Immature natural killer cell (primary cell): Measurements from ENCODE around the gene PDCD2L. TPM values are rescaled to one million over a fixed set of nuclear protein-coding genes. Genes with fewer than 3 reads are reported as not detected.
"Not testable (repeated sequence)": the region's sequence is repeated elsewhere in the genome, so short reads cannot be mapped to it uniquely, and the experiment has no call there.

ENCODE experiments used
- DNase-seq, 3 donors: peaks; one replicate each; pipeline ENCODE4 v3.0.0; 2022; ENCODE audit warnings: mixed read lengths in 1 of 3
- H3K27ac Mint-ChIP-seq, 6 donors: one replicate each; pipeline ENCODE4 v1.8.0; 2020; ENCODE audit warnings: mixed read lengths in 6 of 6, mild to moderate bottlenecking in 5 of 6, inconsistent platforms in 4 of 6, moderate library complexity in 3 of 6
- H3K27me3 Mint-ChIP-seq, 3 donors: one replicate each; pipeline ENCODE4 v1.8.0; 2020 to 2021; ENCODE audit warnings: low read depth in 3 of 3, mild to moderate bottlenecking in 3 of 3, mixed read lengths in 3 of 3, moderate library complexity in 3 of 3, inconsistent platforms in 1 of 3
- H3K36me3 Mint-ChIP-seq, 3 donors: one replicate each; pipeline ENCODE4 v1.8.0; 2020; ENCODE audit warnings: mixed read lengths in 3 of 3, inconsistent platforms in 2 of 3, mild to moderate bottlenecking in 2 of 3
- H3K4me1 Mint-ChIP-seq, 2 donors: one replicate each; pipeline ENCODE4 v1.8.0; 2020; ENCODE audit warnings: inconsistent platforms in 2 of 2, mild to moderate bottlenecking in 2 of 2, mixed read lengths in 2 of 2, moderate library complexity in 1 of 2
- H3K4me3 Mint-ChIP-seq, 5 donors: one replicate each; pipeline ENCODE4 v1.8.0; 2020; ENCODE audit warnings: mild to moderate bottlenecking in 5 of 5, mixed read lengths in 5 of 5, inconsistent platforms in 3 of 5, moderate library complexity in 3 of 5
- H3K9me3 Mint-ChIP-seq, 6 donors: one replicate each; pipeline ENCODE4 v1.8.0; 2020; ENCODE audit warnings: mild to moderate bottlenecking in 6 of 6, mixed read lengths in 6 of 6, inconsistent platforms in 4 of 6, moderate library complexity in 3 of 6
- polyA plus RNA-seq, 3 donors: library from polyadenylated mRNA; unstranded; fragments of 300-500 nt; fragmentation: Illumina TruSeq; gene quantifications; one replicate each; pipeline ENCODE4 v1.2.3, GENCODE V29; 2021

The PDCD2L gene
- polyA plus RNA-seq, 3 donors from 2014 or later, result 6.5 to 14.3 (median 11.4) TPM

GRCh38 chr19:34452723-34453122 is 48.5 kb downstream of the PDCD2L start:
- Mint-ChIP-seq H3K36me3 (peaks cover 24 to 46% (median 29%) of the 10 kb centered on the region in 3 donors), H3K27me3 (peaks cover 0 to 2% (median 0%) of the 10 kb centered on the region in 3 donors), H3K9me3 (no peaks in the 10 kb centered on the region), H3K4me1 (peaks cover 2 to 3% of the 10 kb centered on the region in 2 donors), H3K4me3 (no peak overlapping the region), H3K27ac (peak overlapping the region in 3 of 6 donors; percentile 11 to 51 (median 46))
- no peak for DNase-seq

DNA sequence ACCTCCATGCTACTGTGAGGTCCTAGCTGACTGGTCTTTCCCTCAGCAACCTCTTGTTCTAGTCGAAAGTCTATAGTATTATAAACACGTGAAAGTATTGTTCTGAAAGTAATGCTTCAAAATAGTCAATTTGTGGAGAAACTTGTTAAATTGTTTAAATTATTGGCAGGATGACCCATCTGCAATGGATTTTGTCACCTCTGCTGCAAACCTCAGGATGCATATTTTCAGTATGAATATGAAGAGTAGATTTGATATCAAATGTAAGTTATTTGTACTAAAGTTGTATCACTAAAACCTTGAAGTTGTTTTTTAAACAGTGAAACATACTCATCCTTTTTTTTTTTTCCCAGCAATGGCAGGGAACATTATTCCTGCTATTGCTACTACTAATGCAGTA is 49.9 kb downstream of the PDCD2L start:
- Mint-ChIP-seq H3K9me3 (no peaks in the 10 kb centered on the region), H3K4me3 (no peak overlapping the region), H3K4me1 (peaks cover 2 to 6% of the 10 kb centered on the region in 2 donors), H3K27me3 (peaks cover 0 to 2% (median 0%) of the 10 kb centered on the region in 3 donors), H3K36me3 (peaks cover 29 to 48% (median 30%) of the 10 kb centered on the region in 3 donors), H3K27ac (no peak overlapping the region)
- no peak for DNase-seq

- DNase-seq, result no peak
- Mint-ChIP-seq H3K4me1 (peaks cover 2 to 6% of the 10 kb centered on the region in 2 donors), H3K9me3 (no peaks in the 10 kb centered on the region), H3K4me3 (no peak overlapping the region), H3K36me3 (peaks cover 26 to 46% (median 31%) of the 10 kb centered on the region in 3 donors), H3K27me3 (peaks cover 0 to 2% (median 0%) of the 10 kb centered on the region in 3 donors), H3K27ac (peak overlapping the region in 1 of 6 donors; percentile 18)
These were observed 50.5 kb downstream of the PDCD2L start for GRCh38 chr19:34454685-34455084.

DNA sequence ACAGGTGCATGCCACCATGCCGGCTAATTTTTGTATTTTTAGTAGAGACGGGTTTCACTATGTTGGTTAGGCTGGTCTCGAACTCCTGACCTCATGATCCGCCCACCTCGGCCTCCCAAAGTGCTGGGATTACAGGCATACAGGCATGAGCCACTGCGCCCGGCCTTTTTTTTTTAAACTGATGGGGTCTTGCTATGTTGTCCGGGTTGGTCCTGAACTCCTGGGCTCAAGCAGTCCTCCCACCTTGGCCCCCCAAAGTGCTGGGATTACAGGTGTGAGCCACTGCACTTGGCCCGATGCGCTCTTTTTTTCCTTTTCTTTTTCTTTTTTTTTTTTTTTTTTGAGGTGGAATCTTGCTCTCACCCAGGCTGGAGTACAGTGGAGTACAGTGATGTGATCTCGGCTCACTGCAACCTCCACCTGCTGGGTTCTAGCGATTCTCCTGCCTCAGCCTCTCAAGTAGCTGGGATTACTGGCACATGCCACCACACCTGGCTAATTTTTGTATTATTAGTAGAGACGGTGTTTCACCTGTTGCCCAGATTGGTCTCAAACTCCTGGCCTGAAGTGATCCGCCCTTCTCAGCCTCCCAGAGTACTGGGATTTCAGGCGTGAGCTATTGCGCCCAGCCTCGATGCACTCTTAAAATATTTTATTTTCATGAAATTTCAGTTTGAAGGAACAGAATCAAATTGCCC is 51.7 kb downstream of the PDCD2L start:
- H3K27me3 Mint-ChIP-seq, H3K27ac Mint-ChIP-seq, DNase-seq, H3K4me3 Mint-ChIP-seq, H3K9me3 Mint-ChIP-seq: not testable (repeated sequence)
- peaks cover 32 to 53% (median 36%) of the 10 kb centered on the region in 3 donors for H3K36me3 Mint-ChIP-seq
- H3K4me1 Mint-ChIP-seq, result peaks cover 2 to 13% of the 10 kb centered on the region in 2 donors

DNA sequence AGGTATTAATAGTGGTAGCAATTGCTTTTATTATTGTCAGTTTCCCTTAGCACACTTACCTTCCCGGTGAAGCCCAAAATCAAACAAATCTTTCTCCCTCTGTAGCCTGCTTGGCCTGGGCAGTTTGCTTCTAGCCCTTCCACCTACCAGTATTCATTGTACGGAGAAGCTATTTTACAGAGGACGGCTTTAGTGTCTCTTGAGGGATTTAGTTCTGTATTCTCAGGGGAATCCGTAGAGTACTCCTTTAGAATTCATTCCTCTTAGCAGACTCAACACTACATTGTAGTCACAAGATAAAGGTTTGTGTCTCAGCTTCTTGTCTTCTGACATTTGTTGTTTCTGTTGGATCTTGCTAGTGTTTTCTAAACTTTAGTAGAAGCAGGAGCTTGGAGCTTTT is 53.2 kb downstream of the PDCD2L start:
- no peak for DNase-seq
- Mint-ChIP-seq H3K9me3 (no peaks in the 10 kb centered on the region), H3K27ac (no peak overlapping the region), H3K4me1 (peaks cover 2 to 18% of the 10 kb centered on the region in 2 donors), H3K4me3 (no peak overlapping the region), H3K27me3 (peaks cover 0 to 2% (median 0%) of the 10 kb centered on the region in 3 donors), H3K36me3 (peaks cover 29 to 58% (median 46%) of the 10 kb centered on the region in 3 donors)

GRCh38 chr19:34458677-34459076 is 54.5 kb downstream of the PDCD2L start:
- H3K27ac Mint-ChIP-seq, result no peak overlapping the region

DNA sequence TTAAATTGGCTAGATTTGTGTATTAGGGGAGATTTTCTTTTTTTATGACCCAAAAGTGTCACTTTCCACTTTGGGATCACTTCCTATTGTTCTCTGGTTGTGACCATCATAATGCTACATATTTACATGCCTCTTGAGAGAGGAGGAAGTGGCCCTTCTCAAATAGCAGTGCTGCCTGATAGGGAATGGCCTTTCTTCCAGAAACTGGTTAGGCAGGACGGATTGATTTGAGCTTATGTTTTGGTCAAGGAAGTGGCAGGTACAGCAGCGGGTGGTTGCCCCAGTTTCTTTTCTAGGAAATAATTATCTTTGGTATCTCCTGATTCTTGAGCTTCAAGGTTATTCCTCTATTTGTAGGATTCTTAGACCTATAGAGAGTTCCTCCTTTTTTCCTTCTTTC is 55.4 kb downstream of the PDCD2L start:
- Mint-ChIP-seq H3K36me3 (peaks cover 20 to 54% (median 41%) of the 10 kb centered on the region in 3 donors), H3K27ac (peak overlapping the region in 1 of 6 donors; percentile 38), H3K4me1 (peaks cover 0 to 18% of the 10 kb centered on the region in 2 donors)

More at GRCh38 chr19:34458677-34459076, 54.5 kb downstream of the PDCD2L start:
- no peak overlapping the region for H3K4me3 Mint-ChIP-seq
- H3K4me1 Mint-ChIP-seq, result peaks cover 0 to 18% of the 10 kb centered on the region in 2 donors
- H3K9me3 Mint-ChIP-seq, result no peaks in the 10 kb centered on the region
- no peak for DNase-seq
- peaks cover 0 to 2% (median 0%) of the 10 kb centered on the region in 3 donors for H3K27me3 Mint-ChIP-seq
- peaks cover 21 to 55% (median 42%) of the 10 kb centered on the region in 3 donors for H3K36me3 Mint-ChIP-seq

DNA sequence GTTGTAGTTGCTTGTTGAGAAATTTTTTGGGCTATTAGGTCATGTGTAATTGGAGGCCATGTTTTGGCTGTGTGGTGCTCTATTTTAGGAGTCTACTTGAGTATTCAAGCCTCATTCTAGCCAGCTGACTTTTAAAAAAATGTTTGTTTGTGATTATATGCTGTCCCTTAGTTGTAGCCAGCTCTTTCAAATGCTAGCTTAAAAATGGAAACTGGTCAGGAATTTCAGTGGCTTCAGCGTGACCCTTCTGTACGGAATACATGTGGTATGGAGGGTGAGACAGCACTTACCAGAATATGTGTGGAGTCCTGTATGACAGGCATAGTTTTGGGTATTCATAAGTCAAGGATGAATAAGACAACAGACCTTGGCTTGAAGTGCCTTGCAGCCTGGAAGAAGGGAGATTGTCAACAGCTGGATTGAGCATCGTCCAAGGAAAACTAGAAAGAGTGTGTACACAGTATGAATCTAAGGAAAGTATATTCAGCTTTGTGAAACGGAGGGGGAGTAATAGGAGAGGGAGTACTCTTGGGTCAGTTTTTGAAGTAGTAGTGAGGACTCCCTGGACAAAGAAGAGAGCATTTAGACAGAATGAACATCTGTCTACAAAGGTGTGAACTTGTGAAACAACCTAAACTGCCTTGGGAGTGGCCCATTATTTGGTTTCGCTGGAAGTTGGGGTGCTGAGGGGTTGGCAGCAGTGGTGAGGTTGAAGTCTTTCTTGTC is 57.3 kb downstream of the PDCD2L start:
- Mint-ChIP-seq H3K4me1 (peaks cover 0 to 18% of the 10 kb centered on the region in 2 donors), H3K4me3 (no peak overlapping the region), H3K27ac (peak overlapping the region in 4 of 6 donors; percentile 6 to 85 (median 40)), H3K27me3 (peaks cover 0 to 2% (median 0%) of the 10 kb centered on the region in 3 donors), H3K36me3 (peaks cover 16 to 54% (median 45%) of the 10 kb centered on the region in 3 donors), H3K9me3 (no peaks in the 10 kb centered on the region)
- no peak for DNase-seq

More for the DNA sequence above, 55.4 kb downstream of the PDCD2L start:
- DNase-seq, result no peak
- no peak overlapping the region for H3K4me3 Mint-ChIP-seq
- no peaks in the 10 kb centered on the region for H3K9me3 Mint-ChIP-seq
- H3K27me3 Mint-ChIP-seq, result peaks cover 0 to 2% (median 0%) of the 10 kb centered on the region in 3 donors

- H3K27me3 Mint-ChIP-seq, H3K27ac Mint-ChIP-seq, H3K4me3 Mint-ChIP-seq, H3K9me3 Mint-ChIP-seq, DNase-seq: not testable (repeated sequence)
- peaks cover 9 to 58% (median 51%) of the 10 kb centered on the region in 3 donors for H3K36me3 Mint-ChIP-seq
- H3K4me1 Mint-ChIP-seq, result peaks cover 0 to 12% of the 10 kb centered on the region in 2 donors
These were observed 60.6 kb downstream of the PDCD2L start for GRCh38 chr19:34464785-34465184.

DNA sequence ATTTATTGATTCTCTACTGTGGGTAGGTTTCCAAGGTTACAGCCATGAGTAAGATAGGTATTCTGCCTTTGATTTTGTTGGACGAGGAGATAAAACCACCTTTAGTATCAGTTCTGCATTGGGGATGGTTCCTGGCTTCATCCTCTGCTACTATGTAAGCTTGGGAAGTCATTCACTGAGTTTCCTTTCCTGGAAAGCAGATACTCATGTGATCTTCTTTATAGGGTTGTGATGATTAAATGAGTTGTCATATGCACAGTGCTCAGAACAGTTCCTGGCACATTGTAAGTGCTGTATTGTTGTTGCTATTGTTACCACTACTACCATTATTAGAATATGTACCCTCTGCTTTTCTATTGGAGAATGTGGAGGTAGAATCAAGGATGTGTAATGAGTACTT is 64.2 kb downstream of the PDCD2L start:
- no peaks in the 10 kb centered on the region for H3K4me1 Mint-ChIP-seq
- no peak overlapping the region for H3K4me3 Mint-ChIP-seq
- H3K9me3 Mint-ChIP-seq, result no peaks in the 10 kb centered on the region
- peak overlapping the region in 1 of 6 donors; percentile 14 for H3K27ac Mint-ChIP-seq
- no peaks in the 10 kb centered on the region for H3K27me3 Mint-ChIP-seq
- H3K36me3 Mint-ChIP-seq, result peaks cover 3 to 45% (median 41%) of the 10 kb centered on the region in 3 donors
- DNase-seq, result no peak

GRCh38 chr19:34469026-34469425 is 64.8 kb downstream of the PDCD2L start:
- not testable (repeated sequence) for H3K27me3 Mint-ChIP-seq, H3K9me3 Mint-ChIP-seq, H3K27ac Mint-ChIP-seq, H3K4me3 Mint-ChIP-seq, H3K4me1 Mint-ChIP-seq, DNase-seq
- H3K36me3 Mint-ChIP-seq, result peaks cover 3 to 41% (median 39%) of the 10 kb centered on the region in 3 donors

- no peak for DNase-seq
- peaks cover 3 to 28% (median 27%) of the 10 kb centered on the region in 3 donors for H3K36me3 Mint-ChIP-seq
- H3K27me3 Mint-ChIP-seq, result peaks cover 0 to 2% (median 0%) of the 10 kb centered on the region in 3 donors
- peaks cover 0 to 5% of the 10 kb centered on the region in 2 donors for H3K4me1 Mint-ChIP-seq
- peak overlapping the region in 2 of 6 donors; percentile 22 to 33 for H3K27ac Mint-ChIP-seq
- no peak overlapping the region for H3K4me3 Mint-ChIP-seq
- H3K9me3 Mint-ChIP-seq, result no peaks in the 10 kb centered on the region
These were observed 67.9 kb downstream of the PDCD2L start for GRCh38 chr19:34471906-34472700.

GRCh38 chr19:34474233-34474989 is 70.2 kb downstream of the PDCD2L start:
- DNase-seq, result no peak
- Mint-ChIP-seq H3K4me1 (peaks cover 0 to 5% of the 10 kb centered on the region in 2 donors), H3K9me3 (no peaks in the 10 kb centered on the region), H3K36me3 (peaks cover 0 to 17% (median 16%) of the 10 kb centered on the region in 3 donors), H3K27ac (no peak overlapping the region), H3K27me3 (peaks cover 0 to 9% (median 4%) of the 10 kb centered on the region in 3 donors), H3K4me3 (no peak overlapping the region)
